Measurements from ENCODE around the gene NAA10.
A peak's percentile ranks its signal among the peaks of the same experiment; 100 is the strongest.

The NAA10 gene

DNA sequence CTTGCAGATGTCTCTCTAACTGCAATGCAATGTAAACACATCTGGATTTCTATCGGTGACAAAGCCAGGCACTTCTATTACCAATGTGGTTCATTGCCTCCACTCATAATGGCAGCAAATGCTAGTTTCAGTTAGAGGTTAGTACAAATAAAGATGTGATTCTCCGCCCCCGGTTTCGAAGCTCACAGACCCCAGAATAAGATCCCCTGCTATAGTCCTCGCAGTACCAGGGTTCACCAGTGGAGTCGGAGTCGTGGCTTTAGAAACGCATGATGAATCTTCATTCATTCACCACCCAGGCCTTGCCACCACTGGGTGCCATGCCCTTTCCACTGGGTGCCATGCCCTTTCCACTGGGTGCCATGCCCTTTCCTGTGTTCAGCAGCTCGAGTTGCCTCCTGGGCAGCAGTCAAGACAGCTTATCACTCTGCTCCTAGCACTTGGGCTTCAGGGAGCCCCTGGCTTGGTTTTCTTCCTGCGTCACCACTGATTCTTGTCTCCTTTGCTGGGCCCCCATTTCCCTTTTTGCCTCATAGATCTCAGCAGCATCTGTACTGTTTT lies 3.5 kb upstream of the NAA10 start:
- TF ChIP-seq CTCF (conservative IDR thresholded peaks at IDR 0.05; ENCODE audit: low read length), result no peak
- DNase-seq (ENCODE audit: low read depth), result no peak
- no peak overlapping the region for H3K4me3 ChIP-seq (ENCODE audit: low read length)

- no peak overlapping the region for H3K4me3 ChIP-seq (ENCODE audit: low read length)
- DNase-seq (ENCODE audit: low read depth), result no peak
- no peak for TF ChIP-seq CTCF (conservative IDR thresholded peaks at IDR 0.05; ENCODE audit: low read length)
Measured at GRCh38 chrX:153937056-153937455, 2.2 kb upstream of the NAA10 start.

DNA sequence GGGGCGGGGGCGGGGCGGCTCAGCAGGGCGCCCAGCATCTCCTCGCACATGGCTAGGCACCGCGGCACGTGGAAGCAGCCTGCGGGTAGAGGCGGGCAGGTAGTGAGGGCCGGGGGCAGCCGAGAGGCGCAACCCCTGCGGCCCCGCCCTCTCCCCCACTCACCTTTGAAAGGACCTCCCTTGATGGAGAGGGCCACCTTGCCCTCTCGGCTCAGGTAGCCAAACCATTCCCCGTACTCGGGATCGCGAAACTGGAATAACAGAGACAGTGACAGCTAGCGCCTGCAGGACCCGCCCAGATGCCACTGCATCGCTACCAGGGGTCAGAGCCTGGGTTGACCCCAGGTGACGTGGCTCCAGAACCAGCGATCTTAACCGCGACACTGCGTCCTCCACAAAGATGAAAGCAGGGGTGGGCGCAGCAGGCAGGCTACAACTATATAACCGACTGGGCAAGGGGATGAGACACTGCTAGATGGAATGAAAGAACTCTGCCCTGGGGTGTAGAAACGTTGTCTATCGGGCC lies 552 bp upstream of the NAA10 start:
- peak overlapping the region; percentile 48 for H3K4me3 ChIP-seq (ENCODE audit: low read length)
- DNase-seq (ENCODE audit: low read depth), result no peak
- TF ChIP-seq CTCF (conservative IDR thresholded peaks at IDR 0.05; ENCODE audit: low read length), result no peak

GRCh38 chrX:153934148-153934761 lies 582 bp downstream of the NAA10 start:
- peak overlapping the region; percentile 71 for H3K4me3 ChIP-seq (ENCODE audit: low read length)
- no peak for TF ChIP-seq CTCF (conservative IDR thresholded peaks at IDR 0.05; ENCODE audit: low read length)
- no peak for DNase-seq (ENCODE audit: low read depth)

GRCh38 chrX:153933748-153934147 lies 1.1 kb downstream of the NAA10 start:
- peak overlapping the region; percentile 71 for H3K4me3 ChIP-seq (ENCODE audit: low read length)

DNA sequence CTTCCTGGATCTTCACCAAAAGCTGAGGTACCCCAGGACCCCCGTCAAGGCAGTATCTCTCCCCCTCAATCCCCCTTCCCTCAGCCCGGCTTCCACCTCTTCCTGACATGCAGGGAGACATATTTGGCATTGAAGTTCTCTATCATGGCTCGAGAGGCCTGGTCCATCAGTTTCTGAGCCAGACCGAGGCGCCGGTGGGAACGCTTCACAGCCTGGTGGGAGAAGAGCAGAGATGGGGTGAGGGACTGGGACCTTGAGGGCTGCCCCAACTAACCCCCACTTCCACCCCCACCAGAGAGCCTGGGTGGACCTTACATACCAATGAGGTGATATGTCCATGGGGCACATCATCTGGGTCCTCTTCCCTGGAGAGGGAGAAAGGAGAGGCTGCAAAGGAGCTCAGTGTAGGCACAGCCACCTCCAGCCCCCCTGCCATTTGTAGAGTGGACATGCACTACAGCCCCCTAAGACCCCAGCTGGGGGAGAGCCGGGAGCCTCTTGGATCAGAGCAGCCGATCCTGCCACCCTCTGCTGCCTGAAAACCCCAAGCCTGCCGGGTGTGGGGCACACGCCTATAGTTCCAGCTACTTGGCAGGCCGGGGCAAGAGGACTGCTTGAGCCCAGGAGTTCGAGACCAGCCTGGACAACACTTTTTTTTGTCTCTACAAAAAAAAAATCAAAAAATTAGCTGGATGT lies 2.5 kb downstream of the NAA10 start:
- TF ChIP-seq CTCF (conservative IDR thresholded peaks at IDR 0.05; ENCODE audit: low read length), result no peak
- H3K4me3 ChIP-seq (ENCODE audit: low read length), result no peak overlapping the region
- no peak for DNase-seq (ENCODE audit: low read depth)

More at GRCh38 chrX:153933748-153934147, 1.1 kb downstream of the NAA10 start:
- peak; percentile 52 for DNase-seq (ENCODE audit: low read depth)
- no peak for TF ChIP-seq CTCF (conservative IDR thresholded peaks at IDR 0.05; ENCODE audit: low read length)

Data from AG10803 (cell line).